A549 (cell line): ENCODE data around the gene SWAP70. TPM values are rescaled to one million over a fixed set of nuclear protein-coding genes. Genes with fewer than 3 reads are reported as not detected.

Source experiments
- ATAC-seq, 2 experiments: fragments of 200-7000 bp in 1 of 2; fragments of >200 bp in 1 of 2; cut with Nextera tagmentation in 1 of 2; cut with Tn5 transposase in 1 of 2; 3 replicates each; pipeline versions ENCODE4 v1.8.0 to v1.9.1; 2018 to 2020; ENCODE audit warnings: mild to moderate bottlenecking in 1 of 2, moderate library complexity in 1 of 2
- CTCF ChIA-PET: fragments of 300-600 bp; sonication (Branson Sonifier 250); formaldehyde crosslinking; extraction: SDS; loops from one replicate; lab custom pipeline; 2021; ENCODE audit warnings: antibody characterized with exemption, inconsistent platforms; lab: Yijun Ruan, JAX
- POLR2A ChIA-PET: fragments of 350-600 bp; formaldehyde crosslinking; extraction: SDS; loops from one replicate; lab custom pipeline; 2021; ENCODE audit warnings: antibody characterized with exemption, inconsistent platforms; lab: Yijun Ruan, JAX
- DNase-seq, 2 experiments: peaks; one replicate each; pipeline versions ENCODE4 v3.0.0 to v3.0.0-alpha.2; 2011 to 2016; ENCODE audit warnings: low read depth in 1 of 2, low spot score in 1 of 2
- FAIRE-seq: peaks from 2 replicates; lab custom pipeline; 2011; peaks lifted over from hg19 to GRCh38; lab: Jason Lieb, UNC
- H3K27ac ChIP-seq, 2 experiments: fragments of >200 bp; sonication (Bioruptor Twin); formaldehyde crosslinking; 3 replicates each; pipeline ENCODE4 v1.5.1; 2016 to 2017
- H3K4me1 ChIP-seq: fragments of >200 bp; sonication (Bioruptor Twin); formaldehyde crosslinking; 3 replicates; pipeline ENCODE4 v1.6.1; 2016
- H3K4me2 ChIP-seq: fragments of >200 bp; sonication (Bioruptor Twin); formaldehyde crosslinking; 3 replicates; pipeline ENCODE4 v1.6.1; 2016
- H3K4me3 ChIP-seq: fragments of >200 bp; sonication (Bioruptor Twin); formaldehyde crosslinking; 3 replicates; pipeline ENCODE4 v1.5.1; 2016
- H3K9me3 ChIP-seq: fragments of >200 bp; sonication (Bioruptor Twin); formaldehyde crosslinking; 3 replicates; pipeline ENCODE4 v1.6.1; 2016
- ATOH8 ChIP-seq: fragments of 250-450 bp; sonication (Bioruptor Pico); IDR thresholded peaks from 2 replicates; pipeline ENCODE4 v1.5.0; 2020; ENCODE audit warnings: low read depth, mild to moderate bottlenecking, moderate library complexity
- CEBPB ChIP-seq, 2 experiments: fragments of >200 bp in 1 of 2; sonication (Bioruptor Twin) in 1 of 2; formaldehyde crosslinking in 1 of 2; IDR thresholded peaks; 2 replicates each; pipeline ENCODE4 v1.6.1; 2012 to 2016
- E2F6 ChIP-seq: IDR thresholded peaks from 2 replicates; pipeline ENCODE4 v1.6.1; 2012; ENCODE audit warnings: low read depth, borderline replicate concordance
- EHF ChIP-seq: fragments of 250-450 bp; sonication (Bioruptor Pico); IDR thresholded peaks from 2 replicates; pipeline ENCODE4 v1.5.0; 2020; ENCODE audit warnings: mild to moderate bottlenecking
- ELK1 ChIP-seq: fragments of 150-350 bp; IDR thresholded peaks from 2 replicates; pipeline ENCODE4 v1.6.1; 2014; ENCODE audit warnings: low read depth, mild to moderate bottlenecking, low read length
- ESRRA ChIP-seq: fragments of 150-350 bp; IDR thresholded peaks from 2 replicates; pipeline ENCODE4 v1.6.1; 2014; ENCODE audit warnings: mild to moderate bottlenecking, low read length, borderline replicate concordance
- FOXS1 ChIP-seq: fragments of 250-450 bp; sonication (Bioruptor Pico); IDR thresholded peaks from 2 replicates; pipeline ENCODE4 v1.5.0; 2020; ENCODE audit warnings: mild to moderate bottlenecking, moderate library complexity
- HEYL ChIP-seq: fragments of 250-450 bp; sonication (Bioruptor Pico); IDR thresholded peaks from 2 replicates; pipeline ENCODE4 v1.8.0; 2021; ENCODE audit warnings: mild to moderate bottlenecking, moderate library complexity
- KDM1A ChIP-seq: fragments of 200-600 bp; sonication (generic); IDR thresholded peaks from 2 replicates; pipeline ENCODE4 v1.6.1; 2016; ENCODE audit warnings: low read depth, mild to moderate bottlenecking
- KDM5A ChIP-seq: fragments of 200-600 bp; sonication (generic); IDR thresholded peaks from 2 replicates; pipeline ENCODE4 v1.6.1; 2016; ENCODE audit warnings: antibody characterized with exemption, mild to moderate bottlenecking
- MAZ ChIP-seq: fragments of 150-350 bp; IDR thresholded peaks from 2 replicates; pipeline ENCODE4 v1.6.1; 2014; ENCODE audit warnings: antibody characterized with exemption, low read depth, low read length, borderline replicate concordance
- MYC ChIP-seq: IDR thresholded peaks from 2 replicates; pipeline ENCODE4 v1.6.1; 2012; ENCODE audit warnings: mild to moderate bottlenecking, inconsistent platforms, low read length, improper control_type of control experiment, borderline replicate concordance
- NFE2L2 ChIP-seq: fragments of 150-350 bp; conservative IDR thresholded peaks from 2 replicates; pipeline ENCODE4 v1.6.1; 2014; ENCODE audit warnings: low read length
- PBX3 ChIP-seq: IDR thresholded peaks from 2 replicates; pipeline ENCODE4 v1.6.1; 2012
- POLR2A ChIP-seq: IDR thresholded peaks from 2 replicates; pipeline ENCODE4 v1.6.1; 2012; ENCODE audit warnings: mild to moderate bottlenecking, low read length
- POLR2AphosphoS2 ChIP-seq: conservative IDR thresholded peaks from 2 replicates; pipeline ENCODE4 v1.6.1; 2012; ENCODE audit warnings: low read length, improper control_type of control experiment, inconsistent platforms
- RAD21 ChIP-seq, 2 experiments: fragments of >200 bp in 1 of 2; sonication (Bioruptor Twin) in 1 of 2; formaldehyde crosslinking in 1 of 2; IDR thresholded peaks in 1 of 2; conservative IDR thresholded peaks in 1 of 2; 2 replicates in 1 of 2; 3 replicates in 1 of 2; pipeline ENCODE4 v1.6.1; 2012 to 2018; ENCODE audit warnings: inconsistent platforms in 1 of 2
- RNF2 ChIP-seq: fragments of 200-600 bp; sonication (generic); IDR thresholded peaks from 2 replicates; pipeline ENCODE4 v1.6.1; 2016; ENCODE audit warnings: low read depth, mild to moderate bottlenecking, antibody characterized with exemption, moderate library complexity, borderline replicate concordance
- SMC3 ChIP-seq: fragments of >200 bp; sonication (Bioruptor Twin); formaldehyde crosslinking; IDR thresholded peaks from 3 replicates; pipeline ENCODE4 v1.6.1; 2018; ENCODE audit warnings: inconsistent platforms
- SREBF2 ChIP-seq: fragments of 450-650 bp; IDR thresholded peaks from 2 replicates; pipeline ENCODE4 v1.6.1; 2014; ENCODE audit warnings: mild to moderate bottlenecking, moderate library complexity
- USF2 ChIP-seq: fragments of 450-650 bp; IDR thresholded peaks from 2 replicates; pipeline ENCODE4 v1.6.1; 2014; ENCODE audit warnings: antibody characterized with exemption
- ZFP36 ChIP-seq: fragments of 450-650 bp; IDR thresholded peaks from 2 replicates; pipeline ENCODE4 v1.6.1; 2014; ENCODE audit warnings: borderline replicate concordance; ENCODE audit not compliant: partially characterized antibody
- ZNF302 ChIP-seq: fragments of 250-450 bp; sonication (Bioruptor Pico); IDR thresholded peaks from 2 replicates; pipeline ENCODE4 v1.9.0; 2021; ENCODE audit warnings: inconsistent platforms, mild to moderate bottlenecking, moderate library complexity
- ZSCAN20 ChIP-seq: fragments of 250-450 bp; sonication (Bioruptor Pico); IDR thresholded peaks from 2 replicates; pipeline ENCODE4 v1.8.0; 2022; ENCODE audit warnings: mild to moderate bottlenecking, moderate library complexity
- WGBS: methylation state at CpG from one replicate; pipeline ENCODE4 v1.1.6; 2017; ENCODE audit errors: missing lambda C conversion rate; 5-methylcytosine and 5-hydroxymethylcytosine counted together
- polyA plus RNA-seq, 4 experiments: library from polyadenylated mRNA; depleted of rRNA in 3 of 4; stranded (reverse); fragments of >200 nt; fragmentation: RNase III in 1 of 4; extraction: RNeasy Plus Mini Kit Qiagen cat#74134 plus additional on column Dnase treatment in 1 of 4; gene quantifications; 2 replicates in 3 of 4; 3 replicates in 1 of 4; pipeline ENCODE4 v1.2.3, GENCODE V29; 2011 to 2017

The SWAP70 gene
- polyA plus RNA-seq, 2 of the 4 experiments (the other 2 are of a cell fraction), result 24.5 to 25.5 TPM

DNA sequence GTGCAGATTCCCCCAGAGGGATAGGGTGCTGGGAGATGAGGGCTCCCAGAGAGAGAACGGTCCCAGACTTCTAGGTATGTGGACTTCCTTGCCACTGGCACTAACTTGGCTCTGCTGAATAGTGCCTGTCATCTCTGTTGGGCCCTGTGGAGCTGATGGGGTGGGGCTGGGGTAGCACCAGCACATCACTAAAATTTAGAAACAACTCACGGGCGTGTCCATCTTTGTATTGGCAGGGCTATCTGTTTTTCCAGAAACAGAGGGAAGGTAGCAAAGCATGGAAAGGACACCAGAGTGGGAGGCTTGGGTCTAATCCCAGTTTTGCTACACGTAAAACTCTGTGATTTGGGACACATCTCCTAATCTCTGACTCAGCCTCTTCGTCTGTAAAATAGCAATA is 25.8 kb downstream of the SWAP70 start:
- no peak overlapping the region for H3K27ac ChIP-seq
- 0 out of 3 replicates have a peak overlapping the region, but pooled peaks have one; percentile 7 for H3K4me2 ChIP-seq
- DNase-seq, result no peak
- 86% methylated on average over 5 of the region's 5 CpGs for WGBS
- FAIRE-seq, result no peak
- CTCF ChIA-PET, result interaction anchor here (0.9 to 1.9 kb wide), 4 partner anchors 11 to 76 kb away, joined by 3 to 6 read pairs (median 4); no protein-coding TSS in a partner anchor
- peak in 1 of 2 experiments; percentile 61; a peak in 3 of 6 replicates for ATAC-seq
- no peaks in the 10 kb centered on the region for H3K9me3 ChIP-seq
- POLR2A ChIA-PET, result no interaction called here
- H3K4me1 ChIP-seq, result peaks cover 34% of the 10 kb centered on the region
- TF ChIP-seq ZNF302 (CRISPR knock-in tag) (no peak), RNF2 (no peak), NFE2L2 (no peak), E2F6 (no peak), ELK1 (no peak), ATOH8 (no peak), POLR2AphosphoS2 (no peak), PBX3 (no peak), KDM1A (no peak), ZSCAN20 (CRISPR knock-in tag) (no peak), KDM5A (no peak), MAZ (no peak), CEBPB (IDR thresholded peaks at IDR 0.05) (no peak), ESRRA (no peak), USF2 (no peak), SMC3 (no peak), MYC (no peak), POLR2A (no peak), RAD21 (conservative IDR thresholded peaks at IDR 0.05 in 1 of 2, IDR thresholded peaks at IDR 0.05 in 1 of 2) (no peak), ZFP36 (no peak)
- TF ChIP-seq, all 56 proteins: peak for 0
- H3K4me3 ChIP-seq, result no peak overlapping the region

- H3K27ac ChIP-seq, result no peak overlapping the region
- POLR2A ChIA-PET, result no interaction called here
These were observed 28.0 kb downstream of the SWAP70 start for GRCh38 chr11:9691865-9692264.

More at GRCh38 chr11:9691865-9692264, 28.0 kb downstream of the SWAP70 start:
- DNase-seq, result no peak
- TF ChIP-seq HEYL (CRISPR knock-in tag) (no peak), EHF (no peak), FOXS1 (CRISPR knock-in tag) (no peak), SMC3 (no peak), SREBF2 (no peak)
- no peak for FAIRE-seq
- CTCF ChIA-PET, result interaction anchor here (1.1 to 3.1 kb wide), 3 partner anchors 9 to 63 kb away, joined by 3 to 10 read pairs (median 5); no protein-coding TSS in a partner anchor
- 0 out of 6 replicates have a peak, but pooled peaks of 1 of the 2 experiments have one; percentile 27 for ATAC-seq
- no peaks in the 10 kb centered on the region for H3K9me3 ChIP-seq
- peaks cover 34% of the 10 kb centered on the region for H3K4me1 ChIP-seq
- peak overlapping the region; percentile 24; the same call in 1 of the 3 replicates for H3K4me2 ChIP-seq
- H3K4me3 ChIP-seq, result no peak overlapping the region
